ENCODE results near the gene EIF4G3.

- TF ChIP-seq POLR2AphosphoS5 (IDR thresholded peaks at IDR 0.05; ENCODE audit: low read depth, low read length) = no peak
- TF ChIP-seq POLR2A (IDR thresholded peaks at IDR 0.05; ENCODE audit: low read depth, low read length) = no peak
- no peak for TF ChIP-seq TAF1 (IDR thresholded peaks at IDR 0.05; ENCODE audit: borderline replicate concordance, low read depth, low read length)
These were observed 292.2 kb downstream of the EIF4G3 start for GRCh38 chr1:20884513-20884912.
